ENCODE results near the gene SDK1. TPM values are rescaled to one million over a fixed set of nuclear protein-coding genes. Genes with fewer than 3 reads are reported as not detected.
"Not testable (repeated sequence)": the region's sequence is repeated elsewhere in the genome, so short reads cannot be mapped to it uniquely, and the experiment has no call there.

Gene SDK1
- total RNA-seq, 1 donor from 2014 or later: 2.5 TPM

DNA sequence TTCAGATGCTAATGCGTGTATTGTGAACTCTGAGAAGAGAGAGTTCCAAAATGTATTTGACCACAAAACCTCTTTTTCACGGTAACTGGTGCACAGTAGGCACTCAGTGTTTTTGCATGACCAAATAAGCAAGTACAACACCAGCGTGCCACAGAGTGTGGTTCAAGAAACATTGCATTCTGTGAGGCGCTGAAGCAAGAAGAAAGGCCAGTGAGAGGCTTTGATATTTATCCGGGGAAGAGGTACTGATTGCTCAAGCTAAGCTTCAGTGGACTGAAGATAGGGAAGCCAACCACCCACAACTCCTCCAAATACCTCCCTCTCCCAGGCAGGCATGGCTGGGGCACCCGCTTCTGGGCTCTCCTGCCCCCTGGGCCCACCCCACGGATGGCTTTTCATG, 611.2 kb downstream of the SDK1 start:
- no peak for DNase-seq
- intact Hi-C loops (cut with micrococcal nuclease): no loop called here
- ATAC-seq: no peak

DNA sequence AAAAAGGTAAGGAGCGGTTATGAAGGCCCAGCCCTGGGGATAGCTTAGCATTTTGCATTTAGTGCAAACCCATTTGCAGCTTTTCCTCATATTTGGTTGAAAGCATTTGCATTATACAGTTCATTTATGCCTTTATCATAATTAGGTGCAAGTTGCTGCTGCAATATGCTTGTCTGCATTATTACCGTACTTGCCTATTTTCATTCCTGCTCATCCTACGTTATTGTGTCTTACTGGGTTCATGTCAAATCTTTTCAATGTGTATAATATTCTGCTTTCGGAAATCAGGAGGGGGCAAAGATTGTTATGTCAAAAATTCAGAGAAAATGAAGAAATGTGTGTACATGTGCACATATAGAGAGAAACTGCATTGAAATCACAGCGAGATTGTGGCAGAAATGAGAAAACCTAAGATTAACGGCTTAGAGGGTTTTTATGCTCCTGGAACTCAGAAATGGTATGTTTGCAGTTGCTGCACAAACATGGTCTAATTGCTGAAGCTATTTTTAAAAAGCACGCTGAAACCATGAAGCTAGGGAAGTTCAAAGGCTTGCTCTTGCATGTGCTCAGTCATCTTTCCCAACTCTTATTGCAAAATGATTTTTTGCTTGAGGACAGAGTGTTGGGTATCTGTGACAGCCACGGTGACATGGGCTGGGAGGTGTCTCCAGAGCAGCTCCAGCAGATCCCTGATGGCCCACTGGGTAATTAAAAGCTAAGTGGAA, 613.2 kb downstream of the SDK1 start:
- intact Hi-C loops (cut with micrococcal nuclease): no loop called here
- ATAC-seq: no peak
- DNase-seq: no peak

DNA sequence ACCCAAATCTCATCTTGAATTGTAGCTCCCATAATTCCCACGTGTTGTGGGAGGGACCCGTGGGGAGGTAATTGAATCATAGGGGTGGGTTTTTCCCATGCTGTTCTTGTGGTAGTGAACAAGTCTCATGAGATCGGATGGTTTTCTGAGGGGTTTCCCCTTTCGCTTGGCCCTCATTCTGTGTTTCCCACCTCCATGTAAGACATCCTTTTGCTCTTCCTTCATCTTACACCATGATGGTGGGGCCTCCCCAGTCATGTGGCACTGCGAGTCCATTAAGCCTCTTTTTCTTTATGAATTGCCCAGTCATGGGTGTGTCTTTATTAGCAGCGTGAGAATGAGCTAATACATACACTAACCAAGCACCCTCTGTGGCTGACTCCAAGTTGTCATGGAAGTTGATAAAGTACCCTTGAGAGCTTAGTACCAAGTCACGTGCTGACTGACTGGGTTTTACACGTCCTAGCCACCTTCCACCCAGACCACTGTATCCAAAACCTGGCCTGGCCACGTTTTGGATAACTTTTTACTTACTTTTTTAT, 614.4 kb downstream of the SDK1 start:
- intact Hi-C loops (cut with micrococcal nuclease): no loop called here
- ATAC-seq (no peak), DNase-seq (no peak)

DNA sequence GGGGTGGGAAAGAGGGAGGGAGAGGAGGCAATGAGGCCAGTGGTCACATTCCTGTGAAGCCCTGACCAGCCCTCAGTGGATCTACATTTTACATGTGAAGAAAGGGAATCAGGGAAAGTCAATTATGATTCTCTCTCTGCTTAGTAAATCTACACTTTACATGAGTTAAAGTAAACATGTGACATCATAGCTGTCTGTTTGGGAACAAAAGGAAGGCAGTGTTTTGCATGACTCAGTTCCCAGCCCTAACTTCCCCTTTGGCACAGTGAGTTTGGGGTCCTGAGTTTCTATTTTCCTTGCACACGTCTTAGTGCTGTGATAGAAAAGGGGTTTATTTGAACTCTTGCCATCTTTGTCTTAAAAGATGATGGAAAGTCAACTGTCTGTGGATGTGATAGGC, 615.1 kb downstream of the SDK1 start:
- ATAC-seq (no peak), DNase-seq (no peak)
- intact Hi-C loops (cut with micrococcal nuclease): no loop called here

DNA sequence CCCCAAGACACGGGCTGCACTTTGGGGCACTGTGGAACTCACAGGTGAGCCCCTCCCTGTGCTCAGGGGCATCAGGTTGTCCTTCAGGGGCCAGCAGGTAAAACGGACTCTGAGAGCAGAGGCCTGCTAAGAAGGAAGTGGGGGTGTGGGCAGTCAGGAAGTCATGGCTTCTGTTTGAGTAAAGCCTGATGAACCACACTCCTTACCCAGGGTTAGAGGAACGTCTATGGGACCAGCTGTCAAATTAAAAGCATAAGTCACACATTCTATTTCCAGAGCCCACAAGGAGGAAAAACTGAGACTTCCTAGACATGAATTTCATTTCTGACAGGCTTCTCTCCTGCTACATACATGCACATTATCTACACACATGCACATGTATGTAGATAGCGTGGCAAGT, 616.4 kb downstream of the SDK1 start:
- intact Hi-C loops (cut with micrococcal nuclease): no loop called here
- no peak for DNase-seq
- ATAC-seq: no peak

DNA sequence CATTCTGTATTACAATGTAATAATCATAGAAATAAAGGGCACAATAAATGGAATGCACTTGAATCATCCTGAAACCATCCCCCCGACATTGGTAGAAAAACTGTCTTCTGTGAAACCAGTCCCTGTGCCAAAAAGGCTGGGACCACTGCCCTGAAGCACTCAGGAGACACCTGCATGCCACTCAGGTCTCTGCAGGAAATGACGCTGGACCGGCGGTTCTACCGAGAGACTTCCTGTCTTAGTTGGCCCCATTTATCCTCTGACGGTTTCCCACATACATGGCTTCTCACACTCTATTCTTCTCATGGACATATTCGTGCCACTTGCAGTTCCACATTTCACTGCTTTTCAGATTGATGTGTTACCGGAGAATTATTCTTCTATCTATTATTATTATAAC, 617.5 kb downstream of the SDK1 start:
- intact Hi-C loops (cut with micrococcal nuclease): no loop called here
- DNase-seq: no peak
- no peak for ATAC-seq

DNA sequence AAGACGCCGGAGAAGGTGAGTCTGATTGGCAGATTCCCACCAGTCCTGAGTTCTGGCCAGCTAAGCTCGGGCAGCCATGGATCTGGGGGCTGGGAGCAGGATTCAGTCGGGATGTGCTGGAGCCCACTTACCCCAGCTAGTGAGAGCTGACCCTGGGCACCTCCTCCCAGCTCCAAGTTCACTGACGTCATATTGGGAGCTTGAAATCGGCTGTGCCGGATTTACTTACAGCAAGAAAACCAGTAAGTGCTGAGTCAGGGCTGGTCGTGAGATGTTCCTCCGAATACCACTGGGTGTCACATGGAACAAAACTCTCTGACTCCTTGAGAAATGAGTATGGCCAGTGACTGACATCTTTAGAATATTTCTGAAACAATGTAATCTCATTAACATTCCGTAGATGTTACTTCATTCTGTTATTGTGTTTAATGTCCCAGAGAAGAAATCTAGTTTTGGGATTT, 621.2 kb downstream of the SDK1 start:
- no peak for DNase-seq
- intact Hi-C loops (cut with micrococcal nuclease): no loop called here
- ATAC-seq: peak; percentile 79

DNA sequence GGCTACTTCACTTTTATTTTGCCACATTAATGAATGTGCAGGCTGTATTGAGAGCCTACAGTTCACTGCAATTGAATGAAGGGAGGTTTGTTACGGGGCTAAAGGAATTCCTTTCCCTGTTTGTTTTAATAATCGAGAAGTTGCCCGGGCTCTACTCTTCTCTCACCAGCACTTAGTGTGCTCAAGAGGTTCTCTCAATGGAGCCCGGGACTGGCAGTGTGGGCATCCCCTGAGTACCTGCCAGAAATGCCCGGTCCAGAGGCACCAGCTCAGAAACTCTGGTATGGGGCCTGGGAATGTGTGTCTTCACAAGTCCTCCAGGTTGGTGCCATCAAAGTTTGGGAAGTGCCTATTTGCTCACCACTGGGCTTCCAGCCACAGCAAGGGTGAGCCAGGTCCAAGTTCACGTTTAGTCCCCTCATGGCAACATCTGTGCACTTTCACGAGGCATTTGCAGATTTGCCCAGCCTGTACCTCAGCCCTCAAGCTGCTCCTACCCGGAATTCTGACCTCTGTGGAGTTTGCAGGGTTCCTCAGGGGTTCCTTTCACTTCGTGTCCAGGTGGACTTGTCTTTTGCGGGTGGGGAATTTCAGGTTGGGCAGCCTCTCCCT, 622.4 kb downstream of the SDK1 start:
- intact Hi-C loops (cut with micrococcal nuclease): no loop called here
- no peak for DNase-seq
- no peak for ATAC-seq

DNA sequence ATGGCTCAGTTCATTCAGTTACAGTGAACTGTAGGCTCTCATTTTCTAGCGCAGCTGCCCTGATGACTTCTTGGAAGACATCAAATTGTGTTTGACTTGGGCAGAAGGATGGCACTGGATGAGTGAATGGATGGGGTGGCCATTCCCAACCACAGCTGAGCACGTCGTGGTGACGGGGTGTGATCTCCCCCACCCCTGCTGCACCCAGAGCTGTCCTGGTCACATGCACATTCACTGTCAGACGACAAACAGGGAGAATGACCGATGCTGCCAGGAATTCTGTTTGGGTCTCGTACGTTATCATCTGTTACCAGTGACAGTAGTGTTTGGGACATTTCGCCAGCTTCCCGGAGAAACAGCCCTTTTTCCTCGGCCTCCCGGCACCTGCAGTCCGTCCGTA, 623.2 kb downstream of the SDK1 start:
- DNase-seq: no peak
- intact Hi-C loops (cut with micrococcal nuclease): no loop called here
- ATAC-seq: peak; percentile 54

DNA sequence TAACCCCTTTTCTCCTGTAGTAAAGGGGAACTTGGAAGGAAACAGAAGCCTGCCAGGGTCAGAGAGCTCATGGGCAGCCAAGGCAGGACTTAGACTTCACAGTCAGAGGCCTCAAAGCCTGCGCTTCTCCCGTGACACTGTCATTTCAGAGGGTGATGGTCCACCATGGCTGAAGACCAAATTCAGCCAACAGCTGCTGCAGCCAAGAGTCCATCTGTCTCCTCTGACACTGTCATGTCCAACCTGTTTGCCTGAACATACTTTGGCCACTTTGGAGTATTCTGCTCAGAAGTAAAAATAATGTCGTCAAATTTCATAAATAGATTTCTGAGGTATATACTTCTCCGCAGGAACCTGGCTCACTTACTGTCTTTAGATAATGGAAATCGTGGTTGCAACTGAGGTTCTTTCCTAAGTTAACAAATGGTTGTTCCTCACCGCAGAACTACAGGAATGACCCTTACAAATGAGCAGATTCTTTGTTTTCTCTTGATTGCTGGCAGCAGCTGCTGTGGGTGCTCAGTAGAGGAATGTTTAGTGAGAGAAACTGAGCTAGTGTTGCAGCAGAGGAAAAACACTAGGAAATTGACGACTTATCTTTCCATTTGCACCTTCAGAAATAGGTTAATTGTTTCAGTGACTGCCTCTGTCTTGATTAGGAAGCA, 626.5 kb downstream of the SDK1 start:
- DNase-seq (no peak), ATAC-seq (no peak)
- intact Hi-C loops (cut with micrococcal nuclease): no loop called here

DNA sequence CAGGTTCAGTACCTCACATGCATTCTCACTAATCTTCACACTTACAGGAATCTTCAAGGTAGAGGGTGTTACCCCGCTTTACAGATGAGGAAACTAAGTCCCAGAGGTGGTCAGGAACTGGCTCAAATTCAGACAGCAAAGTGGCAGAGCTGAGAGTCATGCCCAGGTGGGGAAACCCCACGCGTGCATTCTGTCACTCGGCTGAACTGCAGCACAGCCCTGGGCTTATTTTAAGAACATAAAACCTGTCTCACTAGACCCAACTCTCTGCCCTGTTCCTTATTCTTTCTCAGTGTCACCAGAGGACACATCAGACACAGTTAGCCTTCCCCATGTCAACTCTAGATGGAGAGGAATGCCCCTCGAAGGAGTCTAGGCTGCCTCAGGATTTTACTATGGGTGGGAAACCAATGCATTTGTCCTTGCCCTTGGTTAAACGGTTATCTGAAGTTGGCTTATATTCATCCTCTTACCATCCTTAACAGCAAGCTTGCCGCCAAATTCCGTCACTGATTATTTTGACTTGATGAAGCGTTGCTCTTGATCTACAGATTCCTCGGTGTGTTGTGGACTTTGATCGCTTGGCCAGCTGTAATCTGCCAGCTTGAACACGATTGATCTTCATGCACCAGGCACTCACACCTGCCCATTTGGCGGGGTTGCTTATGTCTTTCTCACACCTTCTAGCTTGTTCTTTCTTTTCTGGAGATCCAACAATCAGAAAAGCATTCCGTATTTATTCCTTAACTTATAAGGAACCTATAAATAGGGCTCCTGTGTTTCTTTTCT, 627.9 kb downstream of the SDK1 start:
- no peak for DNase-seq
- intact Hi-C loops (cut with micrococcal nuclease): no loop called here
- no peak for ATAC-seq

DNA sequence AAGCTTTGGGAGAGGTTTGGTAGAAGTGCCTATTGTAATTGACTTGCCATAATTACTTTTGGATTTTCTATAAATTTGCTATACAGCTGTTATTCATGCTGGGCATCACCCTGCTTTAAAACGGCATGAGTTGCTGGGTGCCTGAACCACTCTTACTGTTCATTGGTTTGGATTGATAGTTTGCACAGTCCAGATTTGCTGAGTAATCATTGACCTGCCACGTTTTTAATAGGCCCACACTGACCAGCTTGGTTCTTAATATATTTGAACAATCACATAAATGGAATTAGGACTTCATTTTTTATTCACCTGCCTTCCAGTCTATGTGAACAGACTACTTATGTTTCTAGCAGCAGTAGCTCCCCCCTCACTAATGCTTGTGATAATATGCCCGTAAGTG, 630.8 kb downstream of the SDK1 start:
- DNase-seq (no peak), ATAC-seq (no peak)
- intact Hi-C loops (cut with micrococcal nuclease): no loop called here

DNA sequence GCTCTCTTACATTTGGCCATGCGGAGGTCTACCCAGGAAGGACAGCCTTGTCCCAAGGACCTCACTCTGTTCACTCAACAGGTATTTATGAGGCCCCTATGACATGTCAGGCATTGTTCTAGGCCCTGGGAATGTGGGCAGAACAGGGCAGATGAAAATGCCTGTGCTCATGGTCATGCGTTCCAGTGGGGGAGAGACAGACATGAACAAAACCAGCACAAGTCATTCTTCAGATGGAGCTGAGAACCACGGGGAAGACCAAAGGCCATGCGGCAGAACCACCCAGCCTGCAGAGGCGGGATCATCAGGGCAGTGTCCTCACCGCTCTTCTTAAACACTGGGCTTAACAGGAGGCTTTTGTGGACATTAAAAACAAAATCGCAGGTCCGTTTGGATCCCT, 636.1 kb downstream of the SDK1 start:
- ATAC-seq (no peak), DNase-seq (no peak)
- intact Hi-C loops (cut with micrococcal nuclease): no loop called here

DNA sequence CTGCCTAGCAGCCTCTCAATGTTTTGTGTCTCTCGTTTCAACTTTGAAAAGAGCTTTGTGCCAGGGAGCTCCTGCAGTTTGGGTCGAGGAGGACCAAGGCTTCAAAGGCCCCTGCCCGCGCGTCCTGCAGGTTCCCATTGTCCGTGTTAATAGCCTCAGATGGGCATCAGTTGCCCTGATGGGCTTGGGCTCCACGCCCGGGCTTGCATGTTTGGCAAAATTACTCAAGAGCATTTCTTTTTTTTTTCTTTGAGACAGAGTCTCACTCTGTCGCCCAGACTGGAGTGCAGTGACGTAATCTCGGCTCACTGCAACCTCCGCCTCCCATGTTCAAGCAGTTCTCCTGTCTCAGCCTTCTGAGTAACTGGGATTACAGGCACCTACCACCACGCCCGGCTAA, 636.6 kb downstream of the SDK1 start:
- ATAC-seq: no peak
- intact Hi-C loops (cut with micrococcal nuclease): no loop called here

DNA sequence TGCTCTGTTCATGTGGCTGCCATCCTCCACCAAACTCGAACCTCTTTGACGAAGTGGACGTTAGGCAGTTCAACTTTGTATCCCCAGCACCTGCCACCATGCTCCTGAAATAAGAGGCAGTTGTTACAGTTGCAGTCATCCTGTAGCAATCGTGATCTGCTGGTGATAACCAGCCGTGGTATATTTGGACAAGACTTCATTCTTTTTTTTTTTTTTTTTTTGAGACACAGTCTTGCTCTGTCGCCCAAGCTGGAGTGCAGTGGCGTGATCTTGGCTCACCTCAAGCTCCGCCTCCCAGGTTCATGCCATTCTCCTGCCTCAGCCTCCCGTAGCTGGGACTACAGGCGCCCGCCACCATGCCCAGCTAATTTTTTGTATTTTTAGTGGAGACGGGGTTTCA, 640.7 kb downstream of the SDK1 start:
- DNase-seq; intact Hi-C loops (cut with micrococcal nuclease); ATAC-seq: not testable (repeated sequence)

More for the DNA sequence above, 636.6 kb downstream of the SDK1 start:
- DNase-seq: no peak

DNA sequence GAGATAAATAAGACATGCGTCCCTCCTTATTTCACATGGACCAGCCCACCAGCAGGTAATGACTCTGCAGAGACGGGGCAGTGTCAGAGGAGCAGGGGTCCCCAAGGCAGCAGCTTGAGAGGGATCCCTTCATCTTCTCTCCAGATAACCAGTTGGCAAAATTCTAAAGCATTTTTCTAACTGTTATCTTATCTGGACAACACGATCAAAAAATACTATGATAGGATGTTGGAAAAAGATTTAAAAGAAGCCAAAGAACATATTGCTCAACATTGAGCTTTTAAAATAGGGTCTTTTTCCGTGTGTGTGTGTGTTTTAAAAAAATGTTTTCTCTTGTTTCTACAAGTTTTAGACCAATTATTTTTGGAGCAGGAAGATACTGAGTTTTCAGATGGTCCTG, 641.2 kb downstream of the SDK1 start:
- no peak for DNase-seq
- ATAC-seq: no peak
- intact Hi-C loops (cut with micrococcal nuclease): no loop called here

DNA sequence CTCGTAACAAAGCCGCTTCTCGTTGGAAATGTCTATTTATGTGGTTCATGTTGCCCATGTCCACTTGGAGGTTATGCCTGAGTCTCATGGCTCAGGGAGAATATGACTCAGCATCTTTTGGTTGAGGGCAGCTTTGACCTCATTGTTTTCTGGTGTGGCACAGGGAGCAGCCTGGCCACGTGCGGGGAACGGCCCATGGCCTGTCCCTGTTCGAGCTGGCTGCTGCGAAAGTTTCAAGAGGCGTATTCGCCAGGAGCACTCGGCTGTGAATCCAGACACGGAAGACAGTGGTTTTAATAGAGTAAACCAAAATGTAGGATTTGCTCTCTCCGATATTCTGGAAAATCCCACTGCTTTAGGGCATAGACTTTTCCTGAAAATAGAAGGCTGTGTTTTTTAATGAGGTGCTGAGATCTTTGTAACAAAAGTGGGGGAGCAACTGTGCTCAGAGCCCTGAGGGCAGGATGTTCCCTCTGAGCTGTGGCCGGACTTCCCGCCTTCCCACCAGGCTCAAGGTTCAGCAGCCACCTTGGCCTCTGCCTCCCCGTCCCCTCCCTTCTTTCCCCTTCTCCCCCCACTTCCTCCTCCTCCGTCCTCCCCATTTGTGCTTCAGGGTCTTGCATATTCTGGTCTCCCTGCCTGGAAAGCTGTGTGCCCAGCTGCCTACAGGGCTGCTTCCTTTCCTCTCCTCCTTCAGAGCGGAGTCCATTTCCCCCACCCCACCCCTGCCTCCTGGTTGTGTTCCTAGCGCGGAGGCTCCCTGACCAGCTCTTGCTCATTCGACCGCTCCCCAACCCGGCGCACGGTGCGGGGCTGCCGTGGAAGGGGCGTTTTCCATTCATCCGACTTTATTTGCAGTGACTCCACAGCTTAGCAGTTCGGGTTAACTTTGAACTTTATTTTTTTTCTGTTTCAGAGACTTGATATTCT, 642.0 kb downstream of the SDK1 start:
- no peak for ATAC-seq
- DNase-seq: no peak
- intact Hi-C loops (cut with micrococcal nuclease): no loop called here

DNA sequence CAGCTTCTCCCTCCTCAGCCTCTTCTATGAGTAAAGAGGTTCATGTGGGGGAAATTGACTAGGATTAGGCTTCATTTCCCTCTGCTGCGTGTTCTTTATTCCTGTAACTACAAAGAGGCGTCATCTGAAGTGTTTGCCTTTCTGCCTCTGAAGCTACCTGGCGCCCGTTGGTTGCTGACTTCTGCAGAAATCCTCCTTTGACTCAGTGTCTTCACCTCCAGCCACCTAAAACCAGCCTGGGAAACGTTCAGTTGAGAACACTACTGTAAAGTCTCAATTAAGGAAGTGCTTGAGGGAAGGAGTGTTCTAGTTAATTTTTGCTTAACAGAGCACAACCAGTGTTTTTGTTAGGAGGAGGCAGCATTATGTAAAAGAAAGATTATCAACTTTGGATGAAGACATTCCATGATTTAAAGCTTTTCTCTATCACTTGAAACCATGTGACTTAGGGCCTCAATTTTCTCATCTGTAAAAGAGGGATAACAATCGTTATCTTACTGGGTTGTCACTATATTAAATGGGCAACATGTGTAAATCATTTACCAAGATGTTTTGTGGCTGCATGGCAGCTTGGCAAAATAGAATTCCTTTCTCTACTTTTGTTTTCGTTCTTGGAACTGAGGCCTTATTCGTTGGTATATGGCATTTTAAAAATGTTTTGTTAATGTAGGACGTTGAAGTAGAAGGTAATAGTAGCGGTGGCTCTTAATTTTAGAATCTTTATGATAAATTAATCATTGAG, 642.9 kb downstream of the SDK1 start:
- intact Hi-C loops (cut with micrococcal nuclease): no loop called here
- DNase-seq: no peak
- ATAC-seq: no peak

Data from left ventricle myocardium superior (tissue), 1 donor.